UCSD-AML1 (cell line): ENCODE data around the gene CCNY.
A peak's percentile ranks its signal among the peaks of the same experiment; 100 is the strongest.

ENCODE experiments used
- DNase-seq: peaks from one replicate; lab custom pipeline; 2025; ENCODE audit not compliant: unreplicated experiment; lab: John Stamatoyannopoulos, UW

The CCNY gene

DNA sequence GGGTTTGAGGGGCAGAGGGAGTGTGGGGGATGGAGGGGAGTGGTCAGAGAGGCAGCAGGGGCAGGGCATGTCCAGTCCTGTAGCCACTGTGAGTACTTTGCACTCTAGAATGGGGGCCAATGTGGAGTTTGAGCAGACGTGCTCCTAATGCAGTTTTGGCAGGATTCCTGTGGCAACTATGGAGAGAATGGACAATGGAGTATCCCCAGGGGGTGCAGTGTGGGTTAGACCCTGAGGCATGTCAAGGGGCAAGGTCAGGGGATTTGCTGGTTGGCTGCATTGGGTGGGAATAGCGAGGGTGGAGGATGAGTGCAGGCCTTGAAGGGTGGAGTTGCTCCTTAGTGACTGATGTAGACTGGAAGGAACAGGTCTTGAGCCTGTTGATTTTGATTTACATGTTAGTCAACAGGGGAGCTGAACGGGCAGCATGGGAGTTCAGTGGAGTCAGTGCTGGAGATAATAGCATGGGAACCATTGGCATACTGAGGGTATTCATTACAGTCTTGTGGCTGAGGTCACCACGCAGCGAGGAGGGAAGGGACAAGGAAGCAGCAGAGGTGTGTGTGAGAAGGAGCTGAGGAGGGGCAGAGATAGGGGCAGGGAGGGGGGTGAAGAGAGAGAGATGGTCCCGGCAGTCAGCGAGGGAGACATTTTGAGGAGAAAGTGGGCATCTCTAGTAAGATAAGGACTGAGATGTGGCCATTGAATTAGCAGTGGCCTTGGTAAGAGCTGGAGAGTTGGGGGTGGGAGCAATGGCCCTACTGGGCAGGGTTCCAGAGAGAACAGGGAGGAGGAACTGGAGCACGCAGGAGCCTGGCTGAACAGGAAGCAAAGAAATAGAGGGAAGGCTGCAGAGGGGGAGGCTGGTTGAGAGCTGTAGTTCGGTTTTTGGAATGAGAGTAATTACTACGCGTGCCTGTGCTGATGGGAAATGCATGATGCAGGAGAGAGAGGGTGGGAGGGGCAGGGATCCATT lies 112.7 kb downstream of the CCNY start:
- peak; percentile 48 for DNase-seq

DNA sequence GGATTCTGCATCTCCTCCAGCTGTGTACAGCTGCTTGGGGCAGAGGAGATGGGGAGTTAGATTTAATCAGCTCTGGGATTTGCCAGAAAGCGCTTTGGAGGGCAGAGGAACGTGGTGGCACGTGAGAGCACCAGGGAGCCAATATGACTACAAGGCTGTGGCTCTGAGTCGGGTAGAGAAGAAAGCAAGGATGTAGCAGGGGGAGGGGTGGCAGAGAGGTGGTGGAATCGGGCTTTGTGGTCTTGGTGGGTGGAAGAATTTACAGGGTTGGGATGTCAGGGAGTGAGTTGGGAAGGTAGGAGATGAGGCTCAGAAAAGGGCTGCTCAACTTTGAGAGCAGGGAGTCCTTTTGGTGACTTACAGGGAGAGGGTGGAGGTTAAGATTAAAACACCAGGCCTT lies 113.6 kb downstream of the CCNY start:
- peak; percentile 38 for DNase-seq

DNA sequence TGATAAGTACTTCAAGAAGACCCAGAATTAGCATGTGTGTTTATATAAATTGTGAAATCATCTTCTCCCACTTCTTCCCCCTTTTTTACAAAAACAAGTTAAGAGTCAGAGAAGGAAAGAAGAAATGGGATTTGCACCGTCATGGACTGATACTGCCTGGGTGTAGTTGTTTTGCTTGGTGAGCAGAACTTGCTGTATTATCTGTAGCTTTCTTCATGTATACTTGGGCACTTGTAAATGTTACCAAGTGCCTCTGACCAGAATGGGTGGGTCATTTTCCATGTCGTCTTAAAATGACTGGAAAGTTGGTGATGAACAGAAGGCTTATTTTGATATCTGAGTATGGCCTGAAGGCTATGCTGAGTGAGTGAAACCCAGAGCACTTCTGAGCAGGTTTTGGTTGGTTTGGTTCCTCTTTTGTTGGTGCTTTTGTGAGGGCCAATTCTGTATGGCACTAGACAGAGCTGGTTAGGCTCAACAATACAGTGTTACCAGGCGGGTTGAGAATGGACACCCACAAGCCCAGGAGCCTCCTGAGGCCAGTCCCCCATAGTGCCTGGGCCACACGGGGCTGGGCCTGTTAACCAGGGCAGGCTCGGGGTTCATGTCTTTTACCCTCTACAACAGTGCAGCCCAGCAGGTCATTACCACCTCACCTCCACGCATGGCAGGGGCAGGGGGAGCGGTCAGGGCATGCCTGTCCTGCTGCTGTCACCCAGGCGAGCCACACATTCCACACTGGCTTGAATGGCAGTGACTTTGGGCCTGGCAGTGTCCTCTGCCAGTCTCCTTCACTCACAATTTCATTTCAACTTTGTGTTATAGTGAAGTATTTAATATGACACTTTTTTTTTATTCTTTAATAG lies 115.1 kb downstream of the CCNY start:
- peak; percentile 26 for DNase-seq

- DNase-seq, result no peak
Observed at GRCh38 chr10:35452171-35452570, 115.9 kb downstream of the CCNY start.

DNA sequence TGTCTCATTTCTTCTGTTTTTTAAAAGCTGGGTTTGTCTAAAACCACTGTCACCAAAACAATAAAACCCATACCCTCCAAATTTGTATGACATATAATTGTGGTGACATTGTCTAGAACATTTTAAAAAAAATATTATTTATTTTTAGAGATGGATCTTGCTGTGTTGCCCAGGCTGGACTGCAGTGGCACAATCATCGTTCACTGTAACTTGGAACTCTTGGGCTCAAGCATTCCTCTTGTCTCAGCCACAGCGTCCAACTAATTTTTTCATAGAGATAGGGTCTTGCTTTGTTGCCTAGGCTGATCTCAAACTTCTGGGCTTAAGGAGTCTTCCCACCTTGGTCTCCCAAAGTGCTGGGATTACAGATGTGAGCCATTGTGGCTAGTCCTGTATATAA lies 116.5 kb downstream of the CCNY start:
- no peak for DNase-seq

- DNase-seq, result no peak
Observed at GRCh38 chr10:35453855-35454532, 117.7 kb downstream of the CCNY start.

GRCh38 chr10:35456153-35456720 lies 119.9 kb downstream of the CCNY start:
- no peak for DNase-seq

- no peak for DNase-seq
Observed at GRCh38 chr10:35456784-35457183, 120.5 kb downstream of the CCNY start.

- no peak for DNase-seq
Observed at GRCh38 chr10:35458500-35459448, 122.5 kb downstream of the CCNY start.

DNA sequence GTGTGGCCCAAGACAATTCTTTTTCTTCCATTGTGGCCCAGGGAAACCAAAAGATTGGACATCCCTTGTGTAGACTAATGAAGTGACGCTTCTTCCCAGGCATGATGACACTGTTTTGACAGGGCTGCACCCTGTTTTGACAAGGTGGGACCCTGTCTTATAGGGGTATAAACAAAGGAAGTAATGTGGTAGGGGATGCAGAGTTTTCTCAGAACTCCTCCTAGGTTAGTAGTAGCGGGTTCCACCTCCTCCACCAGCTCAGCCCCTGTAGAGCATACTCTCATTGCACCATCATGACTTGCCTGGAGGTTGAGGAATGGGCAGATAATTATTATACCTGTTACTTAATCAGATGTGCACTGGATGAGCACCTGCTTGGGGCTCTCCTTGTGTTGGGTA lies 123.1 kb downstream of the CCNY start:
- no peak for DNase-seq

- no peak for DNase-seq
Observed at GRCh38 chr10:35460852-35461460, 124.6 kb downstream of the CCNY start.

DNA sequence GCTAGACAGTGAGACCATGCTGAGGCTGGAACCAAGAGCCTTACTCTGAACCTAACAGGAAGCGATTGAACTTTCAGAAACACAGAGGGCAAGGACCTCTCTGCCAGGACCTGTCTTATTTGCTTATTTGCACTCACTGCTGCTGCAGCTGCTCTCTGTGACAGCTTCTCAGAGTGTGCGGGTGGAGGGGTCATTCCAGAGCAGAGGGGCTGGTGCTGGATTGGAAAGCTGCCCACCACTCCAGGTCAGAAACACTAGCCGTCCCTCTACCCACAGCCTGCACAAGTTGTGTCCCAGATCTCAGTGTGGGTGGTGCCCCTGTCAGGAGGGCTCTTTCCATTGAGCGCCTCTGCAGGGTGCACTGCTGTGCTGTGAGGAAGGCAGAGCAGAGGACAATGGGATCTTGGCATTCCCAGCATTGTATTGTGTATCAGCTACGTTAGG lies 126.2 kb downstream of the CCNY start:
- DNase-seq, result no peak

GRCh38 chr10:35463105-35463867 lies 127.0 kb downstream of the CCNY start:
- DNase-seq, result no peak

- DNase-seq, result no peak
Observed at GRCh38 chr10:35463878-35464277, 127.6 kb downstream of the CCNY start.

DNA sequence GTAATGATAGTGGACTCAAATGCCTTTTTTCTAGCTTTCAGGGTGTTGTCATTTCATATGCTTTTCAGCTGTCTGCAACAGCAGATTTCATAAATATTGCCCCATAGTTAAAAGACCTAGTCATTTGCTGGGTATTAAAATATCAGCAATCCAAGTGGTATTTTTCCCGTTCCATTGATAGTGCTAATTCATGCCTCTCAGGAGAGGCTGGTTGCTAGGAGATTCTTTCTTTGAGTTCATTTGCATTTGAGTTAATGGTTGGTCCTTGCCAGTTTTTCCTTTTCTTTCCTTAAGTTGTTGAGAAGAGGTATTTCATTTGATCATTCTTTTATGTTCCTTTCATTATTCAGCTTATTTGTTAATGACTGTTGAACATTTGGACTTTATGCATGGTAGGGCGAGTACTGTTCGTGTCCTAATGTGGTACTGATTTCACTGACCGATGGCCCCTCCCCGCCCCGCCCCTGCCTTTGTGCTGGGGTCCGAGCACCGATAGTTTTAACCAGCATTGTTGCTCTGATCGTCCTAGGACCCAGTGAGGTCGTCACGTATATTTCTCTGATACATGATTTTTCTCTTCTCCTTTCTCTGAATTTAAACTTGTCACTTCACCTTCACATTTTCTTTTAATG lies 128.6 kb downstream of the CCNY start:
- no peak for DNase-seq

GRCh38 chr10:35465673-35466072 lies 129.4 kb downstream of the CCNY start:
- no peak for DNase-seq

DNA sequence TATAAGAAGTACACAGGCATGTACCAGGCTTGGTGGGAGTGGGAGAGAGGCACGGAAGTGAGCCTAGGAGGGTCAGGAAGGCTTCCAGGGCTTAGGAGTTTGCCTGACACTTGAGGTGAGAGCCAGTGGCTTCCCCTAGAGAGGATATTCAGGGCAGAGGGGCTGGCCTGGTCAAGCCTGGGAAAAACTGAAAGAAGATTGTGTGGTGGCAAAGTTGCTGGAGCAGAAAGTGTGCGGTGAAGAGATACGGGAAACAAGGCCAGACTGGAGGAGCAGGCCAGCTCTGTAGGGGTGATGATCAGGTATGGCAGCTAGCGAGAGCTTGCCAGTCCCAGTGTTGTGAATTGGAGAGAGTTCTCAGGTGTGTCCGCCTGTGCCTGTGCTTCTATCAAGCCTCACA lies 129.9 kb downstream of the CCNY start:
- no peak for DNase-seq

DNA sequence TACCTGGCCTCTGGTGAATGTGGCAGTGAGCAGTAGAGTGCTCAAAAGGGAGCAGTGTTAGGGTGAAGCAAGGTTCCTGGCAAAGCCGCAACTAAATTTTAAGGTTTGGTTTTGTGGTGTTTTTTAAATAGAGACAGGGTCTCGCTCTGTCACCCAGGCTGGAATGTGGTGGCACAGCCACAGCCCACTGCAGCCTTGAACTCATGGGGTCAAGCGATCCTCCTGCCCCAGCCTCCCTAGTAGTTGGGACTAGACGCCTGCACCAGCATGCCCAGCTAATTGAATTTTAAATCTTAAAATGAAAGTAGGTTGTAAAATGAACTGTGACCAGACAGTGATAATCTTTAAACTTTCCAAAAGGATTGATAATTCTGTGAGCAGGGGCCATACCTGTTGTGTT lies 130.4 kb downstream of the CCNY start:
- DNase-seq, result no peak
